HG02759 (cell line): ENCODE results near the gene PRKRA.
A peak's percentile ranks its signal among the peaks of the same experiment; 100 is the strongest.
"Not testable (repeated sequence)": the region's sequence is repeated elsewhere in the genome, so short reads cannot be mapped to it uniquely, and the experiment has no call there.

Experiments
- ATAC-seq: cut with Tn5 transposase; IDR thresholded peaks from one replicate; pipeline ENCODE4 v1.9.1; 2021; ENCODE audit warnings: mild to moderate bottlenecking, moderate library complexity; ENCODE audit not compliant: unreplicated experiment

PRKRA gene

DNA sequence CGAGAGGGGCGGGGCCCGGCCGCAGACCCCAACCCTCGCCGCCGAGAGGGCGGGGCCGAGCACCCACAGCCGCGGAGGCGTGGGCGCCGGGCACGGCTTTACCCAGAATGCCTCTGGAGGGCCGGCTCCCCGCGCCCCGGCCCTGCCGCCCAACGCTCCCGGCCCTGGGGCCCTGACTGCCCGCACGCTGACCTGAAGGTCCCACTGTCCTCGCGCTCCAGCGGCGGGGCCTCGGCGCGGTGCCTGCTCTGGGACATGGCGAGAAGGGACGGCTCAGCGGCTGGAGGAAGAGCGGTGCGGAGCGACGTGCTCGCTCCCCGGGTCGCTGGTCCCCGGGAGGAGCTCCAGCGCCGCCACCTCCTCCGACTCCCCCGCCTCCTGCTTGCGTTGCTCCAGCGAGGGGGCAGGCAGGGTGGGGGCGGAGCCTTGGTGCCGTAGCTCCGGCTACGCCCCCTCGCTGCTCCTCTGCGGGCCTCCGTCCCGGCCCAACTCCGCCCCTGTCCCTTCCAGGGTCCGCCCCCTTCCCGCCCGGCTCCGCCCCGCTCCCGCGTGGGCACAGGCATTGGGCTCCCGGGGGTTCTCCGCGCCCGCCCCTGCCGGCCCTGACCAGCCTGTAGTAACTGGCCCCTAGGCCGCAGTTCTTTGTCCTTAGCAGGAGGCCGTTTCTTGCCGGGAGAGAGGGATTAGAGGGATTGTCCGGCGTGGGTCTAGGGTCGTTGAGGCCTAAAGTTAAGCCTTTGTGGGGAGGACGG is at the start of gene PRKRA, which contains the start of gene PJVK:
Gene PRKRA, minus strand, starts transcription at position 402 of the 752 bp plus-strand sequence. Its CDS starts 145 bp downstream, at position 257.
Gene PJVK, plus strand, starts transcription at position 605 of the 752 bp plus-strand sequence. CDS start 2,032 bp downstream, outside the sequence.
- peak; percentile 84 for ATAC-seq

DNA sequence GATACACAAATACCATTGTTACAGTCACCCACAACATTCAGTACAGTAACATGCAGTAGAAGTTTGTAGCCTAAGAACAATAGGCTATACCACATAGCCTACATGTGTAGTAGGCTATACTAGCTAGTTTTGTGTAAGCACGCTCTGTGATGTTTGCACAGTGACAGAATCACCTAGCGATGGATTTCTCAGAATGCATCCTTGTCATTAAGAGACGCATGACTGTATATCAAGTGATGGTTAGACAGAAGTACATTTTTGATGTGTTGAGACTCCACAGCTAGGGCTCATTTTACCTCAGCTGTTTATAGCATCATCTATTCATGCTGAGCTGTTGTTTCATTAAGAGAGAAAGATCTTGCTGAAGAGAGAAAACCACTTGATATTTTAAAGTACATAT is 48.7 kb upstream of the PRKRA start:
- no peak for ATAC-seq

DNA sequence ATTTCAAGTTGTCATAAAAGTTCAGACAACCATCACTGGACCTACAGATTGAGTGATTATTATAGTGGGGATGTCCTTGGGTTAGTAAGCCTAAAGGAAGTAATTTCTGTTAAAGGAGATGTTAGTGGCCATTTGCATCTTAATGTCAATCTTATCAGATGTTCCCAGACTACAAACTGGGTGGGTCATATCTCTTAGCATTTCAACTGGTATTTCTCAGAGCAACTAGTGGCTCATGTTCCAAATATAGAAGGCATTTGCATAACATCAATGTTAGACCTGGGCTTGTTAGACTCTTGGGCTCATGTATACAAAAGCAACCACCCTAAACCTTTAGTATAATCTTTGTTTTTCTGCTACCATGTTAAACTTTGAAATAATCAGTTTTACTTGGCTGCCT is 47.2 kb upstream of the PRKRA start:
- ATAC-seq: peak; percentile 65

DNA sequence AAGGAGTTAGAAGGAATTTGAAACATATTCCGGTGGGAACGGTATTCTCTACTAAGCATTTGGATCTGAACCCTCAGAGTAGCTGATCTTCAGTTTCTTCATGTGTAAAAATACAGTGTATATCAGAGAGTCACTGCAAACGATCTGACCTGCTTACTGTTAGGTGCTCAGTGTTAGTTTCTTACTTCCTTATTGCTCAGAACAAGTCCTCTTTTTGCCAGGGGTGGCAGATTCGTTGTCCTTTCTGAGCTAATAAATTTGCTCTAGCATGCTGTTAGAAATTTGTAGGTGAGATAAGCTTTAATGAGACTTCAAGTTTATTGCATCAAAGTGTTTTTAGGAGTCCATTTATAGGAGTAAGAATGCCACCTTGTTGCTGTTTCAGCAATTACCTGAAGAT is 45.1 kb upstream of the PRKRA start:
- no peak for ATAC-seq

DNA sequence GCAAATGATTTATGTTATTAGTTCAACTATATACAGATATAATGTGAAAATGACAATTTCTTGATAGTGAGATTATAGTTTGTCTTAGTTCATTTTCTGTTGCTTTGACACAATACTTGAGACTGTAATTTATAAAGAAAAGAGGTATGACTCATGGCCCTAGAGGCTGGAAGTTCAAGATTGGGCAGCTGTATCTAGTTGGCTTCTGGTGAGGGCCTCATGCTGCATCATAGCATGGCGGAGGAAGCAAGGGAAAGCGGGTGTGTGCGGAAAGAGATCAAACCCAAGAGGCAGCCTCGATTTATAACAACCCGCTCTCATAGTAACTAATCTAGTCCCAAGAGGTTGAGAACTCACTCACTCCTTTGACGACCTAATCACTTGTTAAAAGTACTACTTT is 40.6 kb upstream of the PRKRA start:
- ATAC-seq: no peak

DNA sequence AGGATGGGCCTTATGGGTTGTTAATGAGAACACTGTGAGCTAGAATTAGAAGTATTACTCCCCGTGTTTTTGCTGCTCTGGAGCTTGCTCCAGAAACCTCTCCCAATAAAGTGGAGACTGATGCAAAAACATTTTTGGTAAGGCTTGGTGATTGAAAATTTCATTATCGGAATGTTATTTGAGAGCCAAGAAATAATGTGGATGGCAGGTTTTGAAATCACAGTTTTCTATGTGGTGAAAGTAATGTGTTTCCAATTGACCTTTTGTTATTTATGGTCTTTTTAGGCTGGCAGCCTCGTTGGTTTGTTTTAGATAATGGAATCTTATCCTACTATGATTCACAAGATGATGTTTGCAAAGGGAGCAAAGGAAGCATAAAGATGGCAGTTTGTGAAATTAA is 34.4 kb upstream of the PRKRA start:
- no peak for ATAC-seq

DNA sequence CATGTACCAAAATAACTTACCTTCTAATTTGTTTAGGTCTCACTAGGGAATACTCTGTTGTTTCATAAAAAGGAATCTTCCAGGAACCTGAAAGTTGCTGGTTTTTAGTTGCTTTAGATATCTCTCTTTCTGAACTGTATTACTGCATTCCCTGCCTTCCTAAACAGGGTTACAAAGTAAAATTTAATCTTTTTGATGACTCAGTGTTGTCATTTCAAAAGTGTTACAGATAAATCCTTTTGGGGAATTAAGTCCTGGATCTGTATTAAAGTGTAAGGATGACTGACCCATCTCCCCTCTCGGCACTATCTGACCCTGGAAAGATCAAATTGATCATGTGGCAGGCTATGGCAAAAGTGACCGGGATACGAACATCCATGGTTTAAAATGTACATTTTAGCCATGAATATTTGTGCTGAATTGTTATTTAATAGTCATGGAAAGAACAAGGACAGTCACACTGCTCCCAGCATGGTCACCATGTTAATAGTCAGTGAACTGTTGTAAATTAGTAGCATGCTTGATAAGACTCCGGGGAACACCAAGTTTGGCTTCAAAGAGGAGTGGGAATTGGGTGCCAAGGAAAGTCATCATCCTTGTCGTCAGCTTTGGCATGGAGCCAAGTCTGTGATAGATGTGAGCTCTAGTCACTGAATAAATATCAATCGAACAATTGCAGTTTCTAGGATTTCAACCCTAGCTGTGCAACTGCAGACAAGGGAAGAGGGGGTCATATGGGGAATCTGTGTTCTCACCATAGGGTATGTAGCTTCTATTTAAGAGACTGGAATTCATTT is 33.5 kb upstream of the PRKRA start:
- ATAC-seq: no peak

DNA sequence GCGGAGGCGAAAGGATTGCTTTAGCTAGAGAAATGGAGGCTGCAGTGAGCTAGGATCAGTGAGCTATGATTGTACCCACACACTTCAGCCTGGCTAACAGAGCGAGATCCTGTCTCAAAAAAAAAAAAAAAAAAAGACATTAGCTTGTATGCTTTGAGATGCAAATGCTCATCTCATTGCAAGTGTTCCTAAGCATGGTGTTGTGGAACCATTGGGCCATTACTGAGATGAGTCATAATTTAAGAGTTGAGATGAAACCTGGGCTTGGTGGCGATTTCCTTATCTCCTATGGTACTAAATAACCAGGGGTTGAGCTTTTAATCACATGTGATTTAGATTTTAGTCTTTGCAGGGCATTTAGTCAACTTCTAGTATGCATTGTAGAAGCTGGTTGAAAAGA is 31.5 kb upstream of the PRKRA start:
- peak; percentile 22 for ATAC-seq

DNA sequence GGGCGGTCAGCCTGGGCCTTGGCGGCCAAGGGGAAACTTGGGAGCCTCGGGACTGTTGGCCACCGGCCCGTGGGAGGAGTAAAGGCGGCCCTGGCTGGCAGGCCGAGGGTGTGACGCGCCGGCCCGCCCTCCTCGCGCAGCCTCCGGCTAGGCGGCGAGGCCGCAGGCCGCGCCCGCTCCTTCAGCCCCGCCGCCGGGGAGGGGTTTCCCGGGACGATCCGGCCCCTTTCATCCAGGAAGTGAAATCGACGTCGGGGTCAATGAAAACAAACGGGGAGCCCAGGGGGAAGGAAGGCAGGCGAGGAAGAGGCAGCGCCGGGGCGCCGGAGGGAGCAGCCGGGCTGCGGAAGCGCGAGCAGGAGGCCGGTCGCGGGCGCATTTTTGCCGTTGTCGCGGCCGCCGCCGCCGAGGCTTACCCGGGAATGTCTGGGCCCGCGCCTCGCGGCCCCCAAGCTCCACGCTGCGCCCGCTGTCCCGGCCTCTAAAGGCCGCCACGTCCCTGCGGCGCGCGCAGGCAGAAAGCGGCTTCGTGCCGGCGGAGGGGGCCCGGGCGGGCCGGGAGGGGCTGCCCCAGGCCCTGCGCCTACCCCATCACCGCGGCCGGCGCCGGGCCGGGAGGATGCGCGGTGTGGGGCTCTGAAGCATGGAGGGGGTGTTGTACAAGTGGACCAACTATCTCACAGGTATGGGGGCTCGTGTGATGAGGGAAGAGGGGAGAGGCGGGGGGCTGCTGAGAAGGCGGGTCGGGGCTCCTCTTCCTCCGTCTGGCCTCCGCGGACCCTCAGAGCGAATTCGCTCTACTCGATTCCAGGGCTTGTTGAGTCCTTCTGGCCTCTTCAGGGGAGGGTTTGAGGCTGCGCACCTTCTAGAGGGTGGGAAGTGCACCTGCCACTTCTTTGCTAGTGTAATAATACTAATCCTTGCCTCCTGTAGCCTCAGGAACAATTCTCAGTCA is 29.5 kb upstream of the PRKRA start, which contains the start of gene PLEKHA3:
Gene PLEKHA3, plus strand, starts transcription at position 231 of the 955 bp plus-strand sequence. Its CDS starts 413 bp downstream, at position 644.
- ATAC-seq: peak; percentile 75

DNA sequence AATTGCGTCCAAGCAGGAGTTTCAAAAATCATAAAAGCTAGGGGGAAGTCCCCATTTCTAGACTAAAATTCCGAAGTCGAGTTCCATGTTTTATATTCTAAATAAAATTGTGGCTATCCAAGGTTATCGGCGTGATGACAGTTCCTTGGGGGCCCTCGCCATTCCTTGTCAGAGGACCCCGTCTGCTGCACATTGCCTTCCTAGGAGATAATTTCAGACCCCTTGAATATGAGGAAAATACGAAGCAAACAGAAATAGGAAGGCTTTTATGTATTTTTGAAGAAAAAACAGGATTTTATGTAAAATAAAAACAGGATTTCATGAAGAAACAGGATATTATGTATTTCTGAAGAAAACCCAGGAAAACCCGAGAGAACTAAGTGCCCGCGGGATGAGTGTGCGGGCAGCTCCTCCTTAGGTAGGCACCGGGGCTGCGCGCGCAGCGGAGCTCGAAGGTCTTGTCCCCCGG is 28.8 kb upstream of the PRKRA start:
- no peak for ATAC-seq

DNA sequence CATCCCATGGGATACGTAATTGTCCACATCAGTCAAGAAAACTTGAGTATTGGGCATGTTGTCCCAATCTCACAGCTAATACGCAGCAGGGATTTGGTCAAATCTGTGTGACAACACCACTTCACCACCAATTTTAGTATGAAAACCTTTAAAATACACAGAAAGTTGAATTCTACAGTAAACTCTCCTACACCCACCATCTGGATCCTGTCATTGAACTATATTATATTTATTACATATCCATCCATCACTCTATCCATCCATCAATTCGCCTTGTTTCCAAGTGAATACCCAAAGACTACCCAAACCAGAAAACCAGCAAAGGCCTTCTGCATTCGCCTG is 28.3 kb upstream of the PRKRA start:
- ATAC-seq: no peak

DNA sequence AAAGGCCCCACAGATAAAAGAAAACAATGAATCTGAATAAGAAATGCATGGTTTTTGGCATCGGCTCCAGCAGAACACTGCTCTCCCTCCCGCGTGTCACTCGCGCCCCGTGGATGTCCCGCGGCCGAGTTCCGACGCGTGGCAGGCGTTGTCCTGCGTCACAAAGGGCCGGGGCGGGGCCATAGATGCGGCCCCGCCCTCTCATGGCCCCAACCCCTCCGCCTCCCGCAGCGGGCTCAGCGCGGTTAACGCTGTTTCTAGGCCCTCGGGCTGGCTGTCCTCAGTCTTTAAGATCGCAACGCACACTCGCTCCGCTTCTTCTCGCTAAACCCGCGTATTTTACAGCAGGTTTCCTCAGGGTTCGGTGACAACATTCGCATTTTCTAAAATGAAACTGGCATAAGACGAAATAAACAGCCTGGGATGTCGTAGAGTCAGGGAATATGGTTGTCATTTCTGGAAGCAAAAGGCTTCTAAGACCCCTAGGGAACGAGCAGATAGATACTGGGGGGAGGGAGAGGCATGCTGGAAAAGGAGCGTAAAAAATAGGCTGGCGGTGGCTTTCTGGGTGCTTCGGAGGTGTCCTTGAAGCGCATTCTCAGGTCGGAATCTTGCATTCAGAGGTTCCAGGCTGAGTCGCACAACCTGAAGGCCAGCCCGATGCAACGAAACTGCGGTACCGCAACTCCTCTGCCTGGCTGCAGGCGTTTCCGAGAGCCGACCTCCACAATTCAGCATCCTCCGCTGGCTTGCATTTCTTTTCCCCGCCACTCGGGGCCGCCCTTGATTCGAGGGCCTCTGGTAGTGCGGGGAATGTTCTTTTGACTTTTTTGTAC is 27.7 kb upstream of the PRKRA start, which contains the start of gene FKBP7:
Gene FKBP7, minus strand, starts transcription at position 162 of the 836 bp plus-strand sequence. Its CDS starts 101 bp downstream, at position 61.
- ATAC-seq: peak; percentile 54

DNA sequence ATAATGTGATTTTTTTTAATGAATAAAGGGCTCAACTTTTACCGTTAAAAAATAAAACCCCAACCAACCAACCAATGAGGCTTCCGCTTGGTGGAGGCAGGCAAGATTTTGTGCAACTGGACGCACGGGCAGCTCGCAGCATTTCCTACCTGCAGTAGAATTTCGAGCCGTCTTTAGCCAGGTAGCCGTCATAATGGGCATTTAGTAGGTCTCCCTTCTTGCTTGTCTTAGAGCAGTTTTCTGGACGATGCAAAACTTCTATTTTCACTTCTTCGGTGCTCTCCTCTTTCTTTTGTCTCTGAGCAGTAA is 27.1 kb upstream of the PRKRA start:
- peak; percentile 2 for ATAC-seq

DNA sequence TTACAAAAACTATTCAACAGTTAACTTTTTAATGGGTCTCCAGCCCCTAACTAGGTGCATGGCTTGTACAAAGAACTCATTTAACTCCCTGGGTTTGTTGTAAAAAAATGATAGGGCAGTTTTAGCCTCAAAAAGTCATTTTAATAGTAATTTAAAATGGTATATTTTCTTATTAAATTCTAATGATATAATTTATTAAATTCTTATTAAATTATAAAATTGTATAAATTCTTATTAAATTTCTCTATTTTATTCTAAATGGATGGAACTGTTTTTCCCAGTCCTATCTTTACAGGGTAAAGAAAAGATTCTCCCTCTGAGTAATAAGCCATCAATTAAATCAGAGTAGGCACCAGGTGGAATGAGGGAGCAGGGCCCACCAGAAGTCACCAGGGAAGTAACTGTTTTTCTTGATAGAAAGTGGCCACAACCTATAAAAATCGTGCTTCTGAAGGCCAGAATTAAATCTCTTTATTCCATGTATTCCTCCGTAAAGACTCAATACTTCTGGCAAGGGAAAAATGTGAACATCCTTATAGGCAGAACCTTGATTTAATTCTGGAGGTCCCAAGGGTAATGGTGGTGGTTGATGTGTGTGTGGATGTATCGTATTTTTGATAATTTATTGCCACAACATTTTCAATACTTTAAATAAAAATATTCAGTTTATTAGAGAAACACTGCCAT is 26.6 kb upstream of the PRKRA start:
- ATAC-seq: no peak

DNA sequence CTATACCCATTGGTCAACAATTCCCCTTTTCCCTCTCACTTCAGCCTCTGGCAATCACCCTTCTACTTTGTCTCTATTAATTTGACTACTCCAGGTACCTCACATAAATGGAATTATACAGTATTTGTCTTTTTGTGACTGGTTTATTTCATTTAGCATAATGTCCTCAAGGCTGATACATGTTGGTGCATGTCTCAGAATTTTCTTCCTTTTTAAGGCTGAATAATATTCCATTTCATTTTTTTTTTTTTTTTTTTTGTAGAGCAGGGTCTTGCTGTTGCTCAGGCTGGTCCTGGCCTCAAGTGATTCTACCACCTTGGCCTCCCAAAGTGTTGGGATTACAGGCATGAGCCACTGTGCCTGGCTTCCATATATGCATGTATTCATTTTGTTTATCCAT is 25.5 kb upstream of the PRKRA start:
- no peak for ATAC-seq

DNA sequence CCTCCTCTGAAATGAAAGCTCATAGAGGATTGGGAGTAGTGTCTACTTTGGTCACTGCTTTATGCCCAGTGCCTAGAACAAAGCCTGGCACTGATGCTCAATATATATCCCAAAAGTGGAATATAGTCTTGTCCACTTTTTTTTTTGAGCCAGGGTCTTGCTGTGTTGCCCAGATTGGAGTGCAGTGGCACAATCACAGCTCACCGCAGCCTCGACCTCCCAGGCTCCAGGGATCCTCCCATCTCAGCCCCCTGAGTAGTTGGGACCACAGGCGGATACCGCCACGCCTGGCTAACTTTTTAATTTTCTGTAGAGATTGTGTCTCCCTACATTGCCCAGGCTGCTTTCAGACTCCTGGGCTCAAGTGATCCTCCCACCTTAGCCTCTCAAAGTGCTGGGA is 23.6 kb upstream of the PRKRA start:
- ATAC-seq: no peak

DNA sequence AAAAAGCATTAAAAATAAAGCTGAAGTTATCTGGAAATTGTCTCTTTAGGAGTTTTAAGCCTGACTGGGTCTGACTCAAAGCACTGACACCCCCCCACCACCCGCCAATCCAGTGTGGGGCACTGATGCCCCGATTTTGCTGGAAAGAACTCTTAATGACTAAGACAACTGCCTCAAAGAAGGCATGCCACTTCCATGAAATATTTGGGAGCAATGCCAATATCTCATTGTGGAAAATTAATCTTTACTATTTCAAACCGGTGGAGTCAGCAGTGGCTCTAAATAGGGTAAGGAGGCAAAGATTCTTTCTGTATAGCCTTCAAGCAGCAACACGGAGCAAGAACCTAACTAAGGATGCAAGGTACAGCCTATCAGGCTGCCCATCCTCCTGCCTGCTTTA is 23.0 kb upstream of the PRKRA start:
- no peak for ATAC-seq

DNA sequence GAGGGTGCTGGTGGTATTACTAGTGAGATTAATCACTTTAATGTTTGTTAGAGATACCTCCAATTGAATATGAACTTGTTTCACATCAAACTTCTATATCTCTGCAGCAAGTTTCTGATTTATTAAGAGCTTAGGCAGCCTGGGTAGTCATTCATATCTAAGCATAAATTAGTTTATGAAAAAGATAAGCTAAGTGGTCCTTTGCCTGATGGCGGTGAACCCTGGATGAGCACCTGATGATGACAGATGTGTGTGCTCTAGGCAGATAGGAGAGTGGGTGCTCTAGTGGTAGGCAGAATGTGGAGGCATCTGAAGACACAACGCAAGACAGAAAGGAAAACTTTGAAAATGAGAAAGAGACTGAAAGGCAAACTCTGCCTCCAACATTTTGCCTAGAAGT is 22.4 kb upstream of the PRKRA start:
- ATAC-seq: no peak

DNA sequence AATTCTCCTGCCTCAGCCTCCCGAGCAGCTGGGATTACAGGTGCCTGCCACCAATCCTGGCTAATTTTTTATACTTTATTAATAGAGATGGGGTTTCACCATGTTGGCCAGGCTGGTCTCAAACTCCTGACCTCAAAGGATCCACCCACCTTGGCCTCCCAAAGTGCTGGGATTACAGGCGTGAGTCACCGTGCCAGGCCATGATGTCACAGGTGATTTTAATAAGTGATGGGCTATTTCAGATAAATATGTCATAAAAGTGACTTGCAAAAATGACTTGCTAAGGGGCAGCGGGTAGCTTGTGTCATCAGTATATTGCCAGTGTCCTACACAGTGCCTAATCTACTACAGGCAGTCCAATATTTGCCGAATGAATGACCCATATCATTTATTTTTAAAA is 20.3 kb upstream of the PRKRA start:
- ATAC-seq: not testable (repeated sequence)
